Nephron progenitor cell (in vitro differentiated cells): ENCODE results near the gene RPL29.

ENCODE experiments used
- DNase-seq: peaks from one replicate; pipeline ENCODE4 v3.0.0; 2021
- H3K27ac Mint-ChIP-seq: 2 replicates; pipeline ENCODE4 v1.8.0; 2021; ENCODE audit warnings: mild to moderate bottlenecking, moderate library complexity, mixed read lengths
- H3K27me3 Mint-ChIP-seq: 2 replicates; pipeline ENCODE4 v1.8.0; 2021; ENCODE audit warnings: mild to moderate bottlenecking, low read depth, mixed read lengths; ENCODE audit not compliant: poor library complexity
- H3K36me3 Mint-ChIP-seq: 2 replicates; pipeline ENCODE4 v1.8.0; 2021; ENCODE audit warnings: low read depth, mixed read lengths
- H3K4me1 Mint-ChIP-seq: 2 replicates; pipeline ENCODE4 v1.8.0; 2021; ENCODE audit warnings: mixed read lengths
- H3K4me3 Mint-ChIP-seq: 2 replicates; pipeline ENCODE4 v1.8.0; 2021; ENCODE audit warnings: mild to moderate bottlenecking, moderate library complexity, mixed read lengths
- H3K9me3 Mint-ChIP-seq: 2 replicates; pipeline ENCODE4 v1.8.0; 2021; ENCODE audit warnings: mild to moderate bottlenecking, moderate library complexity, mixed read lengths
- CTCF ChIP-seq: fragments of 200-600 bp; sonication (generic); IDR thresholded peaks from 2 replicates; pipeline ENCODE4 v1.5.0; 2021; ENCODE audit warnings: antibody characterized with exemption

RPL29 gene

GRCh38 chr3:52039846-52040245 is 44.2 kb upstream of the RPL29 start:
- H3K4me3 Mint-ChIP-seq, result no peak overlapping the region
- H3K9me3 Mint-ChIP-seq, result no peaks in the 10 kb centered on the region
- DNase-seq, result no peak
- H3K27ac Mint-ChIP-seq, result peak overlapping the region; percentile 82
- H3K4me1 Mint-ChIP-seq, result peaks cover 30% of the 10 kb centered on the region
- no peak for TF ChIP-seq CTCF
- H3K36me3 Mint-ChIP-seq, result no peaks in the 10 kb centered on the region
- H3K27me3 Mint-ChIP-seq, result peaks cover 3% of the 10 kb centered on the region

GRCh38 chr3:52039426-52039825 is 43.7 kb upstream of the RPL29 start:
- TF ChIP-seq CTCF, result no peak
- Mint-ChIP-seq H3K9me3 (no peaks in the 10 kb centered on the region), H3K36me3 (no peaks in the 10 kb centered on the region), H3K27me3 (peaks cover 3% of the 10 kb centered on the region), H3K4me1 (peaks cover 28% of the 10 kb centered on the region), H3K4me3 (no peak overlapping the region), H3K27ac (peak overlapping the region; percentile 82)
- DNase-seq, result no peak

- no peak for DNase-seq
- Mint-ChIP-seq H3K4me1 (peaks cover 24% of the 10 kb centered on the region), H3K4me3 (no peak overlapping the region), H3K27ac (no peak overlapping the region), H3K9me3 (no peaks in the 10 kb centered on the region), H3K36me3 (no peaks in the 10 kb centered on the region), H3K27me3 (peaks cover 3% of the 10 kb centered on the region)
- no peak for TF ChIP-seq CTCF
These were observed 42.5 kb upstream of the RPL29 start for GRCh38 chr3:52038227-52038626.

GRCh38 chr3:52037291-52037690 is 41.6 kb upstream of the RPL29 start:
- no peak for DNase-seq
- Mint-ChIP-seq H3K9me3 (no peaks in the 10 kb centered on the region), H3K4me3 (no peak overlapping the region), H3K4me1 (peaks cover 28% of the 10 kb centered on the region), H3K27ac (no peak overlapping the region), H3K36me3 (no peaks in the 10 kb centered on the region), H3K27me3 (no peaks in the 10 kb centered on the region)
- TF ChIP-seq CTCF, result no peak

- H3K4me3 Mint-ChIP-seq, result no peak overlapping the region
- H3K27ac Mint-ChIP-seq, result no peak overlapping the region
- H3K27me3 Mint-ChIP-seq, result no peaks in the 10 kb centered on the region
- no peak for TF ChIP-seq CTCF
- DNase-seq, result no peak
- peaks cover 33% of the 10 kb centered on the region for H3K4me1 Mint-ChIP-seq
- no peaks in the 10 kb centered on the region for H3K36me3 Mint-ChIP-seq
- no peaks in the 10 kb centered on the region for H3K9me3 Mint-ChIP-seq
These were observed 41.1 kb upstream of the RPL29 start for GRCh38 chr3:52036829-52037228.

- Mint-ChIP-seq H3K9me3 (no peaks in the 10 kb centered on the region), H3K4me3 (no peak overlapping the region), H3K4me1 (peaks cover 33% of the 10 kb centered on the region), H3K36me3 (no peaks in the 10 kb centered on the region), H3K27ac (no peak overlapping the region), H3K27me3 (peaks cover under 1% of the 10 kb centered on the region)
- DNase-seq, result no peak
- no peak for TF ChIP-seq CTCF
These were observed 40.6 kb upstream of the RPL29 start for GRCh38 chr3:52036222-52036694.
